ENCODE data around the gene MMEL1.
"Not testable (repeated sequence)": the region's sequence is repeated elsewhere in the genome, so short reads cannot be mapped to it uniquely, and the experiment has no call there.

DNA sequence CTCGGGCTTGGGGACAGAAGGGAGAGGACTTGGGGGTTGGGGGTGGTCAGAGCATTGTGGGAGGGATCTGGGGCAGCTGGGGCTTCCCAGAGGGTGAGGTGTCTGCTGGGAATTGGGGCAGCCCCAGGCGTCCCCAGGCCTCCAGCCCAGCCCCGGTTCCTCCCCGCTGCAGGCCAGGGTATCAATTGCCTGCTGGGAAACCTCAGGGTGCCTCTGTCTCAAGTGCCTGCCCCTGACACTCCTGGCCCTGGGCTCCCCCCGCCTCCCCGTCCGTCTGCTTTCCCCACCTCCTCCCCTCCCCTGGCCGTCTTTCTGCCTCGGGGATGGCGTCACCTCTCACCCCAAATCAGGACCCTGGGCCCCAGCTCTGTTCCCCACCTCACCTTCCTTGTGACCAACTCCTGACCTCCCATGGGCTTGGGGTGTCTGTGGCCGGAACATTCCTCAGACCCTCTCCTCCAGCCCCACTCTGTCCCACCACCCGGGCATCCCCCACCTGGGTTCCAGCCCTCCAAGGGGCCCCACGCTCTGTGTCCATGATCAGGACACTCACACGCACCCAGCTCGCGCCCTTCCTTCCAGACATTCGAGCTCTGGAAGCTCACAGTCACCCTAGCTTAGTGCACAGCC lies 64.5 kb downstream of the MMEL1 start:
- TF ChIP-seq POLR2A (IDR thresholded peaks at IDR 0.05) = not testable (repeated sequence)
- TF ChIP-seq, protein P1, sequence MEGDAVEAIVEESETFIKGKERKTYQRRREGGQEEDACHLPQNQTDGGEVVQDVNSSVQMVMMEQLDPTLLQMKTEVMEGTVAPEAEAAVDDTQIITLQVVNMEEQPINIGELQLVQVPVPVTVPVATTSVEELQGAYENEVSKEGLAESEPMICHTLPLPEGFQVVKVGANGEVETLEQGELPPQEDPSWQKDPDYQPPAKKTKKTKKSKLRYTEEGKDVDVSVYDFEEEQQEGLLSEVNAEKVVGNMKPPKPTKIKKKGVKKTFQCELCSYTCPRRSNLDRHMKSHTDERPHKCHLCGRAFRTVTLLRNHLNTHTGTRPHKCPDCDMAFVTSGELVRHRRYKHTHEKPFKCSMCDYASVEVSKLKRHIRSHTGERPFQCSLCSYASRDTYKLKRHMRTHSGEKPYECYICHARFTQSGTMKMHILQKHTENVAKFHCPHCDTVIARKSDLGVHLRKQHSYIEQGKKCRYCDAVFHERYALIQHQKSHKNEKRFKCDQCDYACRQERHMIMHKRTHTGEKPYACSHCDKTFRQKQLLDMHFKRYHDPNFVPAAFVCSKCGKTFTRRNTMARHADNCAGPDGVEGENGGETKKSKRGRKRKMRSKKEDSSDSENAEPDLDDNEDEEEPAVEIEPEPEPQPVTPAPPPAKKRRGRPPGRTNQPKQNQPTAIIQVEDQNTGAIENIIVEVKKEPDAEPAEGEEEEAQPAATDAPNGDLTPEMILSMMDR (IDR thresholded peaks at IDR 0.05) = not testable (repeated sequence)

Measured in suprapubic skin (tissue), 3 donors.